Transverse colon (tissue), 4 donors: ENCODE measurements around the gene TNC. TPM values are rescaled to one million over a fixed set of nuclear protein-coding genes. Genes with fewer than 3 reads are reported as not detected.
A peak's percentile ranks its signal among the peaks of the same experiment; 100 is the strongest.

Experiments used
- DNase-seq: peaks from one replicate; pipeline ENCODE4 v3.0.0-alpha.2; 2019
- H3K27ac ChIP-seq, 4 donors: fragments of 200-600 bp; sonication (generic); 2 replicates each; pipeline ENCODE4 v1.5.1; 2016 to 2018; ENCODE audit warnings: inconsistent platforms in 4 of 4
- H3K27me3 ChIP-seq: fragments of 200-600 bp; sonication (generic); 2 replicates; pipeline ENCODE4 v1.5.1; 2017; ENCODE audit warnings: inconsistent platforms
- H3K36me3 ChIP-seq, 4 donors: fragments of 200-600 bp; sonication (generic); 2 replicates each; pipeline ENCODE4 v1.5.1; 2017 to 2019; ENCODE audit warnings: inconsistent platforms in 4 of 4
- H3K4me1 ChIP-seq, 4 donors: fragments of 200-600 bp; sonication (generic); 2 replicates each; pipeline ENCODE4 v1.5.1; 2017 to 2020; ENCODE audit warnings: inconsistent platforms in 4 of 4
- H3K4me3 ChIP-seq, 4 donors: fragments of 200-600 bp; sonication (generic); 1 replicate in 1 of 4; 2 replicates in 3 of 4; pipeline versions ENCODE4 v1.5.1 to v1.6.1; 2017 to 2019; ENCODE audit warnings: inconsistent platforms in 4 of 4
- H3K9me3 ChIP-seq, 2 donors: fragments of 200-600 bp; sonication (generic); 2 replicates each; pipeline ENCODE4 v1.5.1; 2017 to 2019; ENCODE audit warnings: inconsistent platforms in 2 of 2
- CTCF ChIP-seq, 5 experiments: fragments of 200-600 bp in 3 of 5; fragments of 450-650 bp in 2 of 5; sonication (generic) in 3 of 5; IDR thresholded peaks; 1 replicate in 2 of 5; 2 replicates in 3 of 5; pipeline ENCODE4 v1.5.1; 2016 to 2017; ENCODE audit warnings: antibody characterized with exemption in 5 of 5, inconsistent platforms in 3 of 5, mild to moderate bottlenecking in 2 of 5, moderate library complexity in 1 of 5
- EP300 ChIP-seq: sonication (generic); formaldehyde crosslinking; IDR thresholded peaks from one replicate; pipeline ENCODE4 v1.6.1; 2017; ENCODE audit warnings: antibody characterized with exemption, low read depth
- POLR2A ChIP-seq: fragments of 450-650 bp; IDR thresholded peaks from one replicate; pipeline ENCODE4 v1.6.1; 2016; ENCODE audit warnings: antibody characterized with exemption, mild to moderate bottlenecking, moderate library complexity
- POLR2AphosphoS5 ChIP-seq, 3 donors: sonication (generic); formaldehyde crosslinking; IDR thresholded peaks; one replicate each; pipeline ENCODE4 v1.6.1; 2016; ENCODE audit warnings: antibody characterized with exemption in 3 of 3
- WGBS, 2 donors: methylation state at CpG; one replicate each; pipeline ENCODE4 v1.1.5; 2018; ENCODE audit warnings: low coverage in 1 of 2; 5-methylcytosine and 5-hydroxymethylcytosine counted together
- in situ Hi-C, 4 donors: fragments of 200-750 bp; cut with MboI; loops; one replicate each; pipeline versions ENCODE4 v1.15.0 to v1.15.1; 2017; ENCODE audit warnings: low sequenced_read_pairs in 3 of 4, low pct_ligation_motif_present in 1 of 4, low pct_unique_long_range_greater_than_20kb in 1 of 4
- intact Hi-C: fragments of 100-400 bp; cut with DNase I; formaldehyde crosslinking; loops from one replicate; pipeline ENCODE4 v1.15.1; 2023; ENCODE audit warnings: low total_unique reads
- total RNA-seq, 4 donors: library from RNA; depleted of rRNA; stranded (reverse); fragments of >200 nt; gene quantifications; one replicate each; pipeline ENCODE4 v1.1.0, GENCODE V29; 2016

TNC gene
- total RNA-seq, 4 donors from 2014 or later = 29.4 to 316 (median 61.9) TPM

- H3K36me3 ChIP-seq = no peaks in the 10 kb centered on the region
- H3K4me3 ChIP-seq = no peak overlapping the region
- WGBS, 2 donors = 75% methylated on average over 4 of the region's 4 CpGs; no CpG with 5 or more reads in 1 of the 2 donors
- in situ Hi-C loops = loop anchor here in 2 of 4 donors (10.0 to 25.0 kb wide), 2 partner anchors 578 to 610 kb away; no protein-coding TSS in a partner anchor
- TF ChIP-seq CTCF (IDR thresholded peaks at IDR 0.05) (peak; percentile 50 to 61 (median 52)), POLR2A (no peak)
- peak; percentile 28 for DNase-seq
- no peaks in the 10 kb centered on the region for H3K9me3 ChIP-seq
- H3K4me1 ChIP-seq = peaks cover 0 to 6% (median 0%) of the 10 kb centered on the region in 4 donors
- H3K27ac ChIP-seq = no peak overlapping the region
- H3K27me3 ChIP-seq = no peaks in the 10 kb centered on the region
- intact Hi-C loops = loop anchor here (10.0 kb wide), 1 partner anchor 510 kb away; no protein-coding TSS in a partner anchor
Observed at GRCh38 chr9:115015018-115015635, 102.8 kb downstream of the TNC start.

GRCh38 chr9:115014438-115014837 lies 103.5 kb downstream of the TNC start:
- in situ Hi-C loops = loop anchor here (5.0 to 25.0 kb wide), 9 partner anchors 102 to 610 kb away; no protein-coding TSS in a partner anchor

GRCh38 chr9:115013998-115014397 lies 104.0 kb downstream of the TNC start:
- TF ChIP-seq POLR2AphosphoS5 (IDR thresholded peaks at IDR 0.05) (no peak), EP300 (no peak), CTCF (IDR thresholded peaks at IDR 0.05) (peak; percentile 71 to 87 (median 79))
- intact Hi-C loops = loop anchor here (2.0 to 10.0 kb wide), 3 partner anchors 275 to 511 kb away; partner anchors contain the start of gene TEX48
- Histone ChIP-seq H3K36me3 (no peaks in the 10 kb centered on the region), H3K27me3 (no peaks in the 10 kb centered on the region), H3K4me3 (no peak overlapping the region), H3K9me3 (no peaks in the 10 kb centered on the region), H3K27ac (no peak overlapping the region), H3K4me1 (peaks cover 0 to 6% (median 0%) of the 10 kb centered on the region in 4 donors)
- in situ Hi-C loops = loop anchor here (5.0 to 25.0 kb wide), 9 partner anchors 102 to 609 kb away; no protein-coding TSS in a partner anchor
- 3% methylated on average over 3 of the region's 3 CpGs; no CpG with 5 or more reads in 1 of the 2 donors for WGBS, 2 donors
- DNase-seq = peak; percentile 76

More at GRCh38 chr9:115014438-115014837, 103.5 kb downstream of the TNC start:
- H3K4me1 ChIP-seq = peaks cover 0 to 6% (median 0%) of the 10 kb centered on the region in 4 donors
- H3K36me3 ChIP-seq = no peaks in the 10 kb centered on the region
- H3K27me3 ChIP-seq = no peaks in the 10 kb centered on the region
- intact Hi-C loops = loop anchor here (5.0 to 10.0 kb wide), 2 partner anchors 332 to 510 kb away; partner anchors contain the start of gene TEX48
- no peak overlapping the region for H3K4me3 ChIP-seq
- TF ChIP-seq CTCF (IDR thresholded peaks at IDR 0.05) (no peak), EP300 (no peak), POLR2A (no peak), POLR2AphosphoS5 (IDR thresholded peaks at IDR 0.05) (no peak)
- no peak for DNase-seq
- no peaks in the 10 kb centered on the region for H3K9me3 ChIP-seq
- 36 to 57% methylated on average over 3 of the region's 3 CpGs for WGBS, 2 donors
- no peak overlapping the region for H3K27ac ChIP-seq

- intact Hi-C loops (loop anchor here (2.0 to 10.0 kb wide), 3 partner anchors 274 to 512 kb away; partner anchors contain the start of gene TEX48), in situ Hi-C loops (loop anchor here (5.0 to 25.0 kb wide), 9 partner anchors 100 to 608 kb away; no protein-coding TSS in a partner anchor)
- Histone ChIP-seq H3K4me3 (no peak overlapping the region), H3K27ac (no peak overlapping the region), H3K9me3 (no peaks in the 10 kb centered on the region), H3K4me1 (no peaks in the 10 kb centered on the region), H3K36me3 (no peaks in the 10 kb centered on the region), H3K27me3 (no peaks in the 10 kb centered on the region)
- no peak for TF ChIP-seq POLR2AphosphoS5 (IDR thresholded peaks at IDR 0.05)
- TF ChIP-seq CTCF (IDR thresholded peaks at IDR 0.05) = no peak
- TF ChIP-seq POLR2A = no peak
- TF ChIP-seq EP300 = no peak
- DNase-seq = no peak
- 76 to 85% methylated on average over 2 to 3 of the region's 3 CpGs for WGBS, 2 donors
Observed at GRCh38 chr9:115012486-115012885, 105.5 kb downstream of the TNC start.
